ENCODE measurements around the gene AGAP1. TPM values are rescaled to one million over a fixed set of nuclear protein-coding genes. Genes with fewer than 3 reads are reported as not detected.

The AGAP1 gene
- polyA plus RNA-seq, 1 experiment, result 12.4 TPM

DNA sequence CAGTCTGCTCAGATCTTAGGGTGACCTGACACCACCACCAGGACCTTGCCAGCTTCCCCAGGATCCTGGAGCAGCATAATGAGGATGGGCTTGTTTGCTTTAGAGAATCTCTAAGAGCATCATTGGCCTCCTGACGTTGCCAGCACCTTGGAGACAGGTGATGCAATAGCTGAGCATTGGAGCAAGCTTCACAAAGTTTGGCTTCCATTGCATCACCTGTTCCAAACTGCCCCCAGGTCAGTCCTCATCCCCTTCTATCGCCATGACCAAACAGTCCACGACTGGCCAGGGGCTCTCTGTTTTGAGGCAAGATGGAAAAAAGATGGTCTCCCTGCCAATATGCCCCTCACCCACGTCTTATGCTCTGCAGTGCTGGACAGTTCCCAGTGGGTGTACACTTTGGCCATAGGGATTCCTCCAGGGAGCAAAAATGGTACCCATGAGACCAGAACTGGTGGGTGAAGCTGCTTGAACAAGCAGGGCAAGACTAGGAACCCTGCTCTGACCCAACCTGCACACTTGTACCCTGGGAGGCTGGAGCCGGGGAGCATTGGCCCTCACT lies 22.6 kb upstream of the AGAP1 start:
- DNase-seq (ENCODE audit: low read depth, low spot score), result no peak
- TF ChIP-seq, protein P1, sequence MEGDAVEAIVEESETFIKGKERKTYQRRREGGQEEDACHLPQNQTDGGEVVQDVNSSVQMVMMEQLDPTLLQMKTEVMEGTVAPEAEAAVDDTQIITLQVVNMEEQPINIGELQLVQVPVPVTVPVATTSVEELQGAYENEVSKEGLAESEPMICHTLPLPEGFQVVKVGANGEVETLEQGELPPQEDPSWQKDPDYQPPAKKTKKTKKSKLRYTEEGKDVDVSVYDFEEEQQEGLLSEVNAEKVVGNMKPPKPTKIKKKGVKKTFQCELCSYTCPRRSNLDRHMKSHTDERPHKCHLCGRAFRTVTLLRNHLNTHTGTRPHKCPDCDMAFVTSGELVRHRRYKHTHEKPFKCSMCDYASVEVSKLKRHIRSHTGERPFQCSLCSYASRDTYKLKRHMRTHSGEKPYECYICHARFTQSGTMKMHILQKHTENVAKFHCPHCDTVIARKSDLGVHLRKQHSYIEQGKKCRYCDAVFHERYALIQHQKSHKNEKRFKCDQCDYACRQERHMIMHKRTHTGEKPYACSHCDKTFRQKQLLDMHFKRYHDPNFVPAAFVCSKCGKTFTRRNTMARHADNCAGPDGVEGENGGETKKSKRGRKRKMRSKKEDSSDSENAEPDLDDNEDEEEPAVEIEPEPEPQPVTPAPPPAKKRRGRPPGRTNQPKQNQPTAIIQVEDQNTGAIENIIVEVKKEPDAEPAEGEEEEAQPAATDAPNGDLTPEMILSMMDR (IDR thresholded peaks at IDR 0.05; ENCODE audit: low read depth, low read length), result no peak
- Histone ChIP-seq H3K27me3 (ENCODE audit: control insufficient read depth, insufficient read depth, low read length) (peaks cover 2% of the 10 kb centered on the region), H3K4me3 (ENCODE audit: low read depth, low read length) (no peak overlapping the region), H3K9me3 (ENCODE audit: control insufficient read depth, insufficient read depth, low read length) (no peaks in the 10 kb centered on the region), H3K27ac (ENCODE audit: low read depth, low read length) (no peak overlapping the region)
- POLR2A ChIA-PET, result no interaction called here
- CTCF ChIA-PET, result no interaction called here

DNA sequence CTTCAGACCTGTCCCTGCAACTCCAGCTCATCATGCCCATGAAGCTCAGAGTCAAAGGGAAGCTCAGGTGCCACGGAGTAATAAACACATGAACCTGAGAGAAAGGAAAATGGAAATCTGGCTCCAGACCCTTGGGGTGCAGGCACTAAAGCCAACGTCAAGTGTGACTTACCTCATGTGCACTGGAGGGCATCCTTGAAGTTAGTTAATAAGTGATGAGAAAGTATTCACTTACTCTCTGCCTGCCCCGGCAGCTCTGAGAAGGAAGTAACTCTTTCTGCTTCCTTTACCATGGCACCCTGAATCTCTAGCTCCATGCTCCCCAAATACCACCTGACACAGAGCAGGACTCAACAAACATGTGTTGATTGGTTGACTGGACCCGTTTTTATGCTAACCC lies 21.4 kb upstream of the AGAP1 start:
- Histone ChIP-seq H3K4me3 (ENCODE audit: low read depth, low read length) (no peak overlapping the region), H3K9me3 (ENCODE audit: control insufficient read depth, insufficient read depth, low read length) (no peaks in the 10 kb centered on the region), H3K27me3 (ENCODE audit: control insufficient read depth, insufficient read depth, low read length) (peaks cover 3% of the 10 kb centered on the region), H3K27ac (ENCODE audit: low read depth, low read length) (no peak overlapping the region)
- CTCF ChIA-PET, result interaction anchor here (1.6 kb wide), 1 partner anchor 121 kb away, joined by 4 read pairs; no protein-coding TSS in a partner anchor
- POLR2A ChIA-PET, result interaction anchor here (0.5 kb wide), 1 partner anchor 178 kb away, joined by 6 read pairs; no protein-coding TSS in a partner anchor
- TF ChIP-seq, protein P1 (IDR thresholded peaks at IDR 0.05; ENCODE audit: low read depth, low read length), result no peak
- DNase-seq (ENCODE audit: low read depth, low spot score), result no peak

DNA sequence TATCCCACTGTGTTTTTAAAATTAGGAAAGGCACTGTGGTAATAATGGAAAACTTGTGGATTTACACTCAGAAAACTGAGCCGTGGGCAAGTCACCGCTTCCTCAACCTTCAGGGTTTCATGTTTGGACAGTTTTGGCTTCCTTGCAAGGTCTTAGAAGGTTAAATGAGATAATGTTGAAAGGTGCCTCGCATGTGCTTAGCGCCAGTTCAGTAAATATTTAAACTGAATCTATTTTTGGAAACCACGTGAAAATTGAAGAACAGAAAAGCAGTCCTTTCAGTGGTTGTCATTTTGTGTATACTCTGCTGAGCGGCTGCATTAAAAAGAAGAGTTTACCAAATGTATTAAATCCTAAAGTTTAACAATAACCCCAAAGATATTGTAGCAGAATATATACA lies 15.2 kb upstream of the AGAP1 start:
- Histone ChIP-seq H3K27ac (ENCODE audit: low read depth, low read length) (no peak overlapping the region), H3K9me3 (ENCODE audit: control insufficient read depth, insufficient read depth, low read length) (no peaks in the 10 kb centered on the region), H3K4me3 (ENCODE audit: low read depth, low read length) (no peak overlapping the region), H3K27me3 (ENCODE audit: control insufficient read depth, insufficient read depth, low read length) (peaks cover 11% of the 10 kb centered on the region)
- no peak for DNase-seq (ENCODE audit: low read depth, low spot score)
- CTCF ChIA-PET, result interaction anchor here (1.0 kb wide), 1 partner anchor 192 kb away, joined by 3 read pairs; no protein-coding TSS in a partner anchor
- POLR2A ChIA-PET, result no interaction called here
- TF ChIP-seq, protein P1 (IDR thresholded peaks at IDR 0.05; ENCODE audit: low read depth, low read length), result no peak

DNA sequence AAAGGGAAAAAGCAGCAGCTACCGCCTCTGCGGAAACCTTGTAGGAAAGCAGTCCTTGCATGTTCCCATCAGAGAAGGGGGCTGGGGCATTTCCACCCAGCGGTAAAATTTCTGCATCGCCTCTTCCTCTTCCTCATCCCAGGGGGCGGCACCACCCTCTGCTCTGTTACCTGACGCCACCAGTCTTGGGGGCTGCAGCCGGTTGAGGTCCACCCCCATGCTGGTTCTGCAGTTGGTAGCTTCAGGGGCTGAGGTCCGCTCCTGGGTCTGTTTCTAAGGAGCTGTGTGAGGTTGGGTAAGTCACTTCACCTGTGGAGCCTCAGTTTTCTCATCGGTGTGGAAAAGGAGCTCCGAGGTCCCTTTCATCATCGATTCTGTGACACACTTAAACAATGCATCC lies 14.2 kb upstream of the AGAP1 start:
- ChIA-PET POLR2A (no interaction called here), CTCF (interaction anchor here (0.6 to 1.0 kb wide), 2 partner anchors 191 to 699 kb away, joined by 3 to 5 read pairs; no protein-coding TSS in a partner anchor)
- Histone ChIP-seq H3K9me3 (ENCODE audit: control insufficient read depth, insufficient read depth, low read length) (no peaks in the 10 kb centered on the region), H3K4me3 (ENCODE audit: low read depth, low read length) (no peak overlapping the region), H3K27ac (ENCODE audit: low read depth, low read length) (no peak overlapping the region), H3K27me3 (ENCODE audit: control insufficient read depth, insufficient read depth, low read length) (peaks cover 15% of the 10 kb centered on the region)
- DNase-seq (ENCODE audit: low read depth, low spot score), result no peak
- TF ChIP-seq, protein P1 (IDR thresholded peaks at IDR 0.05; ENCODE audit: low read depth, low read length), result no peak

DNA sequence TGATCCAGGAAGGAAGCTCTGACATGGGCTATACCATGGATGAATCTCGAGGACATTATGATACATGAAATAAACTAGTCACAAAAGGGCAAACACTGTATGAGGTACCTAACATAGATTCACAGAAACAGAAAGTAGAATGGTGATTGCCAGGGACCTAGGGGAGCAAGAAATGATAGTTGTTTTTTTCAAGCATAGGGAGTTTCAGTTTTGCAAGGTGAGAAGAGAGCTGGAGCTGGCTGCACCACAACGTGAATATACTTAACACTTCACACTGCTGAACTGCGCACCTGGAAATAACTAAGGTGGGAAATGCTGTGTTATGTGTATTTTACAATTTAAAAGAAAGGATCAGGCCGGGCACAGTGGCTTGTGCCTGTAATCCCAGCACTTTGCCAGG lies 13.2 kb upstream of the AGAP1 start:
- peaks cover 15% of the 10 kb centered on the region for H3K27me3 ChIP-seq (ENCODE audit: control insufficient read depth, insufficient read depth, low read length)
- ChIA-PET POLR2A (no interaction called here), CTCF (interaction anchor here (0.9 kb wide), 1 partner anchor 47 kb away, joined by 4 read pairs; no protein-coding TSS in a partner anchor)
- no peak for DNase-seq (ENCODE audit: low read depth, low spot score)
- no peaks in the 10 kb centered on the region for H3K9me3 ChIP-seq (ENCODE audit: control insufficient read depth, insufficient read depth, low read length)
- TF ChIP-seq, protein P1 (IDR thresholded peaks at IDR 0.05; ENCODE audit: low read depth, low read length), result no peak
- no peak overlapping the region for H3K4me3 ChIP-seq (ENCODE audit: low read depth, low read length)
- H3K27ac ChIP-seq (ENCODE audit: low read depth, low read length), result no peak overlapping the region

All from AG04450 (cell line).